Measurements from ENCODE around the gene SERPINB6. TPM values are rescaled to one million over a fixed set of nuclear protein-coding genes. Genes with fewer than 3 reads are reported as not detected.
"Not testable (repeated sequence)": the region's sequence is repeated elsewhere in the genome, so short reads cannot be mapped to it uniquely, and the experiment has no call there.

Gene SERPINB6
- total RNA-seq, 2 experiments from 2014 or later: 51.0 to 52.8 TPM

DNA sequence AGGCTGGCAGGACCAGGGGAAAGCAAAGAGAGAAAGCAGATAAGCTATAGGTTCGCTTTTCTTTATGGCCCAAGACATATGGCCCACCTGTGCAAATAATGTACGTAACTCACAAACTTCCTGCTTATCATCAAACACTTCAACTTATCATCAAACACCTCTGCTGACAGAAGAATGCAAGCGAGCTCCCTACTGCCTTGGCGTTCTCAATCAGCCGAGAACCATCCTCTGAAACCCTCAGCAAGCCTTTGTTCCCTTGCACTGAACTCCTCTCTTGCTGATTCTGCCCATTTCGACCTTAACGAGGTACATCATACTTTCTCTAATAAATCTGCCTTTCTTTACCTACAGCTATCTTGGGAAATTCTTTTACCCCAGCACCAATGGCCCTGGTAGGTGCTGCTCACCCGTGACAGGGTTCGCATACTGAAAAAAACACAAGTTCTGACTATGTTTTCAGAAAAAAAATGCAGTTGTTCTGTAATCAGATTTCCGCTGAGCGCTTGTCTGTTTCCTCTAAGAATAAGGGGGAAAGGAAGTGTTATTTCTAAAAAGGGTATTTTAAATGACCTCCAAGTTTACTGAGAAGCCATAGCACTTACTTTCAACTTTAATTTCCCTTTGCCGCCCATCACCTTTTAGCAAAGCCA is 28.3 kb downstream of the SERPINB6 start:
- Mint-ChIP-seq H3K4me3 (peak overlapping the region; percentile 67), H3K9me3 (ENCODE audit: insufficient read depth) (peaks cover 18% of the 10 kb centered on the region), H3K27ac (peak overlapping the region; percentile 93), H3K4me1 (ENCODE audit: low read depth) (peaks cover 48% of the 10 kb centered on the region), H3K27me3 (ENCODE audit: low read depth) (no peaks in the 10 kb centered on the region), H3K36me3 (ENCODE audit: low read depth) (peaks cover 33% of the 10 kb centered on the region)
- ChIA-PET POLR2A (interaction anchor here (0.6 to 5.3 kb wide), 7 partner anchors 10 to 206 kb away, joined by 3 to 76 read pairs (median 4); partner anchors contain the start of genes RIPK1 and SERPINB1), CTCF (interaction anchor here (1.2 to 5.8 kb wide), 9 partner anchors 8 to 205 kb away, joined by 3 to 95 read pairs (median 8); partner anchors contain the start of gene SERPINB1)
- ATAC-seq: no peak
- no peak for DNase-seq

GRCh38 chr6:2942116-2942515 is 29.3 kb downstream of the SERPINB6 start:
- H3K27ac Mint-ChIP-seq: peak overlapping the region; percentile 93
- peaks cover 57% of the 10 kb centered on the region for H3K4me1 Mint-ChIP-seq (ENCODE audit: low read depth)
- DNase-seq; ATAC-seq; H3K27me3 Mint-ChIP-seq (ENCODE audit: low read depth): not testable (repeated sequence)
- H3K9me3 Mint-ChIP-seq (ENCODE audit: insufficient read depth): peaks cover 21% of the 10 kb centered on the region
- peaks cover 40% of the 10 kb centered on the region for H3K36me3 Mint-ChIP-seq (ENCODE audit: low read depth)
- ChIA-PET POLR2A (interaction anchor here (0.8 to 5.3 kb wide), 5 partner anchors 10 to 100 kb away, joined by 3 to 76 read pairs (median 5); partner anchors contain the start of gene SERPINB1), CTCF (interaction anchor here (1.0 to 5.8 kb wide), 8 partner anchors 10 to 151 kb away, joined by 3 to 95 read pairs (median 17); no protein-coding TSS in a partner anchor)
- peak overlapping the region; percentile 18 for H3K4me3 Mint-ChIP-seq

GRCh38 chr6:2940851-2941250 is 30.5 kb downstream of the SERPINB6 start:
- peak overlapping the region; percentile 74 for H3K4me3 Mint-ChIP-seq
- H3K36me3 Mint-ChIP-seq (ENCODE audit: low read depth): peaks cover 50% of the 10 kb centered on the region
- H3K27me3 Mint-ChIP-seq (ENCODE audit: low read depth): no peaks in the 10 kb centered on the region
- DNase-seq (no peak), ATAC-seq (peak; percentile 0)
- peak overlapping the region; percentile 94 for H3K27ac Mint-ChIP-seq
- peaks cover 28% of the 10 kb centered on the region for H3K9me3 Mint-ChIP-seq (ENCODE audit: insufficient read depth)
- CTCF ChIA-PET: interaction anchor here (0.6 to 5.8 kb wide), 14 partner anchors 9 to 149 kb away, joined by 3 to 95 read pairs (median 5); partner anchors contain the start of gene SERPINB1
- peaks cover 68% of the 10 kb centered on the region for H3K4me1 Mint-ChIP-seq (ENCODE audit: low read depth)
- POLR2A ChIA-PET: interaction anchor here (0.6 to 5.3 kb wide), 25 partner anchors 9 to 175 kb away, joined by 3 to 76 read pairs (median 4); partner anchors contain the start of genes SERPINB1, SERPINB6 and SERPINB9

GRCh38 chr6:2940010-2940850 is 31.1 kb downstream of the SERPINB6 start:
- DNase-seq (peak; percentile 87), ATAC-seq (peak; percentile 85)
- H3K9me3 Mint-ChIP-seq (ENCODE audit: insufficient read depth): peaks cover 28% of the 10 kb centered on the region
- no peaks in the 10 kb centered on the region for H3K27me3 Mint-ChIP-seq (ENCODE audit: low read depth)
- ChIA-PET POLR2A (interaction anchor here (0.6 to 5.3 kb wide), 25 partner anchors 9 to 174 kb away, joined by 3 to 76 read pairs (median 4); partner anchors contain the start of genes SERPINB1, SERPINB6 and SERPINB9), CTCF (interaction anchor here (0.6 to 5.8 kb wide), 13 partner anchors 8 to 149 kb away, joined by 3 to 95 read pairs (median 5); partner anchors contain the start of gene SERPINB1)
- peaks cover 68% of the 10 kb centered on the region for H3K4me1 Mint-ChIP-seq (ENCODE audit: low read depth)
- H3K36me3 Mint-ChIP-seq (ENCODE audit: low read depth): peaks cover 52% of the 10 kb centered on the region
- peak overlapping the region; percentile 74 for H3K4me3 Mint-ChIP-seq
- peak overlapping the region; percentile 94 for H3K27ac Mint-ChIP-seq

- POLR2A ChIA-PET: interaction anchor here (0.6 to 5.3 kb wide), 17 partner anchors 10 to 174 kb away, joined by 3 to 76 read pairs (median 5); partner anchors contain the start of genes SERPINB1, SERPINB6 and SERPINB9
- Mint-ChIP-seq H3K27ac (peak overlapping the region; percentile 94), H3K4me1 (ENCODE audit: low read depth) (peaks cover 66% of the 10 kb centered on the region), H3K4me3 (peak overlapping the region; percentile 74), H3K9me3 (ENCODE audit: insufficient read depth) (peaks cover 28% of the 10 kb centered on the region), H3K27me3 (ENCODE audit: low read depth) (no peaks in the 10 kb centered on the region), H3K36me3 (ENCODE audit: low read depth) (peaks cover 52% of the 10 kb centered on the region)
- CTCF ChIA-PET: interaction anchor here (0.9 to 5.8 kb wide), 9 partner anchors 7 to 98 kb away, joined by 3 to 95 read pairs (median 10); partner anchors contain the start of gene SERPINB1
- DNase-seq: peak; percentile 18
- no peak for ATAC-seq
Measured at GRCh38 chr6:2939315-2940009, 31.9 kb downstream of the SERPINB6 start.

DNA sequence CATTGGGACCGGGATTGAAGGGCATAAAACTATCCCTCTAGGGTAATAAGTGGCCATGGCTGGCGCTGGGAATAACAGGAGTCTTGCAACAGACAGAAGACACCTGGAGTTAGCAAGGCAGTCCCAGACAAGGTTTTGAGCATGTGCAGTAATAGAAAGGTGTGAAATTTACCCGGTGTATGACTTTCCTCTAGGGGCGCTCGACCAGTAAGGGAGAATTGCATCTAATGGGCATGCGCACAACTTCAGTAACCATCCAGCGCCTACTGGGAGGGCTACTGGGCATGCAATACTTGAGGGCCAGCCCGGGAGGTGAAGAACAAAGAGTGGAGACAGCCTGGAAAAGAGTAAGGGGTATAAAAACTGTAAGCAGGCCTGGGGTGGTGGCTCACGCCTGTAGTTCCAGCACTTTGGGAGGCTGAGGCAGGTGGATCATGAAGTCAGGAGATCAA is 32.7 kb downstream of the SERPINB6 start:
- no peak for DNase-seq
- Mint-ChIP-seq H3K9me3 (ENCODE audit: insufficient read depth) (peaks cover 28% of the 10 kb centered on the region), H3K4me3 (no peak overlapping the region)

DNA sequence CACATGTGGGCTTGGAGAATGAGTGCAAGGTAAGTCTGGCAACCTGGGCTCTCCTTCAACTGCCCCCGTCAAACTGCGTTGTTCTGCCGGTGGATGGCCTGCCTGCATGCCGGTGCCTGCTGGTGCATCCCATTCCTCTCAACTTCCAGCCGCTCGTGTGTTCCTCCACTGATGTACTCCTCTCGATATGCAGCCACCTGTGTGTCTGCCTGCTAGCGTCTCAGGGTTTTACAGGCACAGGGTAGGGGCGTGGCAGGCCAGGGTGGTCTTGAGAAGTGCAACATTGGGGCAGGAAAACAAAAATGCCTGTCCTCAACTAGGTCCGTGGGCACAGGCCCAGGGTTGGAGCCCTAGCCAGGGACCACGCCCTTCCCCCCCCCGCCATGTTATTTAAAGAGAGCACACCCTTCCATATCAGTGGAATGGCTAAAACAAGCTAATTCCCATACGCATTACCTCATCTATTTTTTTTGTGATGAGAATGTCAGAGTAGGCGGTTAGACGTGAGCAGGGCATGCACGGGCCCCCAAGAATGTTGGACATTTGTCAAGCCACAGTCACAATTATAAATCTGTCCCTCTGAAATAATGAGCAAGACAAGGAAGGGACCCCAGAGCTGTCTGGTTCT is 33.2 kb downstream of the SERPINB6 start:
- Mint-ChIP-seq H3K9me3 (ENCODE audit: insufficient read depth) (peaks cover 28% of the 10 kb centered on the region), H3K36me3 (ENCODE audit: low read depth) (peaks cover 52% of the 10 kb centered on the region), H3K27me3 (ENCODE audit: low read depth) (no peaks in the 10 kb centered on the region), H3K27ac (peak overlapping the region; percentile 78), H3K4me3 (no peak overlapping the region), H3K4me1 (ENCODE audit: low read depth) (peaks cover 60% of the 10 kb centered on the region)
- ATAC-seq: no peak
- DNase-seq: no peak
- CTCF ChIA-PET: interaction anchor here (0.7 to 8.9 kb wide), 4 partner anchors 14 to 147 kb away, joined by 3 to 69 read pairs (median 4); no protein-coding TSS in a partner anchor
- POLR2A ChIA-PET: interaction anchor here (2.1 to 2.9 kb wide), 2 partner anchors 46 to 51 kb away, joined by 5 to 36 read pairs; no protein-coding TSS in a partner anchor

More for the DNA sequence above, 32.7 kb downstream of the SERPINB6 start:
- Mint-ChIP-seq H3K36me3 (ENCODE audit: low read depth) (peaks cover 52% of the 10 kb centered on the region), H3K27ac (peak overlapping the region; percentile 60), H3K4me1 (ENCODE audit: low read depth) (peaks cover 65% of the 10 kb centered on the region), H3K27me3 (ENCODE audit: low read depth) (no peaks in the 10 kb centered on the region)
- ATAC-seq: no peak
- CTCF ChIA-PET: interaction anchor here (0.7 to 1.1 kb wide), 3 partner anchors 14 to 93 kb away, joined by 3 to 4 read pairs (median 3); no protein-coding TSS in a partner anchor
- POLR2A ChIA-PET: interaction anchor here (0.6 to 2.9 kb wide), 2 partner anchors 37 to 50 kb away, joined by 3 to 36 read pairs; no protein-coding TSS in a partner anchor

DNA sequence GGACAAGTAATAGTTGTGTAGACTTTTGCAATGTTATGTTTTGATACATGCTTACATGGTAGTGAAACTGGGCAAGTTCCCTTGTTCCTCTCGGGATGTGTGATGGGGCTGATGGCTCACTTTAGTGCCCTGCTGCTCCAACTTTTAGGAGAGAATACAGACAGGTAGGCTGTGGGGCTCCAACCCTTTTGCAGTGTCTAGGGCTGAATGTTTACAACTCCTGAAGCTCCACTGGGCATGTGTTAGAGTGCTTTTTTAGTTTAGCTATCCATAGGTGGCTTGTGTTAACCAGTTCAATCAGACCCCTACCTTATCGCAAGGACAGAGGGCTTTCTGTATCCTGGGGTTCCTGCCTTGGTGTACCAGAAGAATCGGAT is 33.8 kb downstream of the SERPINB6 start:
- peak overlapping the region; percentile 78 for H3K27ac Mint-ChIP-seq
- peaks cover 26% of the 10 kb centered on the region for H3K9me3 Mint-ChIP-seq (ENCODE audit: insufficient read depth)
- H3K4me3 Mint-ChIP-seq: peak overlapping the region; percentile 13
- POLR2A ChIA-PET: interaction anchor here (1.3 to 2.9 kb wide), 9 partner anchors 15 to 96 kb away, joined by 4 to 36 read pairs (median 8); partner anchors contain the start of genes SERPINB1 and SERPINB9
- no peak for DNase-seq
- peaks cover 55% of the 10 kb centered on the region for H3K4me1 Mint-ChIP-seq (ENCODE audit: low read depth)
- CTCF ChIA-PET: interaction anchor here (0.7 to 8.9 kb wide), 5 partner anchors 15 to 147 kb away, joined by 3 to 267 read pairs (median 4); partner anchors contain the start of gene SERPINB1
- H3K36me3 Mint-ChIP-seq (ENCODE audit: low read depth): peaks cover 47% of the 10 kb centered on the region
- no peak for ATAC-seq
- H3K27me3 Mint-ChIP-seq (ENCODE audit: low read depth): no peaks in the 10 kb centered on the region

DNA sequence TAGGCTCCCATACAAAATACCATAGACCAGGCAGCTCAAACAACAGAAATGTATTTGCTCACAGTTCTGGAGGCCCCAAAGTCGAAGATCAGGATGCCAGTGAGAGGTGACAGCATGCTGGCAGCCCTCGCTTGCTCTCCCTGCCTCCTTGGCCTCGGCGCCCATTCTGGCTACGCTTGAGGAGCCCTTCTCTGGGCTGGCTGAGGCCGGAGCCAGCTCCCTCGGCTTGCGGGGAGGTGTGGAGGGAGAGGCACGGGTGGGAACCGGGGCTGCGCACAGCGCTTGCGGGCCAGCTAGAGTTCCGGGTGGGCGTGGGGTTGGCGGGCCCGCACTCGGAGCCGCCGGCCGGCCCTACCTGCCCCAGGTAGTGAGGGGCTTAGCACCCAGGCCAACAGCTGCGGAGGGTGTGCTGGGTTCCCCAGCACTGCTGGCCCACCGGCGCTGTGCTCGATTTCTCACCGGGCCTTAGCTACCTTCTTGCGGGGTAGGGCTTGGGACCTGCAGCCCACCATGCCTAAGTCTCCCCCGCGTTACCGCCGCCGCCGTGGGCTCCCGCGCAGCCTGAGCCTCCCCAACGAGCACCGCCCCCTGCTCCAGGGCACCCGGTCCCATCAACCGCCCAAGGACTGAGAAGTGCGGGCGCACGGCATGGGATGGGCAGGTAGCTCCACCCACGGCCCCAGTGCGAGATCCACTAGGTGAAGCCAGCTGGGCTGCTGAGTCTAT is 35.6 kb downstream of the SERPINB6 start:
- CTCF ChIA-PET: interaction anchor here (1.1 to 8.9 kb wide), 11 partner anchors 8 to 145 kb away, joined by 4 to 267 read pairs (median 6); partner anchors contain the start of gene SERPINB1
- peaks cover 49% of the 10 kb centered on the region for H3K4me1 Mint-ChIP-seq (ENCODE audit: low read depth)
- H3K27ac Mint-ChIP-seq: no peak overlapping the region
- DNase-seq (no peak), ATAC-seq (no peak)
- peaks cover 18% of the 10 kb centered on the region for H3K9me3 Mint-ChIP-seq (ENCODE audit: insufficient read depth)
- peaks cover 39% of the 10 kb centered on the region for H3K36me3 Mint-ChIP-seq (ENCODE audit: low read depth)
- no peak overlapping the region for H3K4me3 Mint-ChIP-seq
- no peaks in the 10 kb centered on the region for H3K27me3 Mint-ChIP-seq (ENCODE audit: low read depth)
- POLR2A ChIA-PET: interaction anchor here (0.8 to 2.9 kb wide), 10 partner anchors 17 to 167 kb away, joined by 3 to 36 read pairs (median 6); partner anchors contain the start of genes SERPINB1 and SERPINB9

Data from activated CD8-positive, alpha-beta T cell treated with anti-CD3 and anti-CD28 coated beads, Interleukin-2, amount 10 ng/mL, durations not matched to agents 7 days and 5 days (primary cell).